Nephron progenitor cell (in vitro differentiated cells): Measurements from ENCODE around the gene CCDC150.

ENCODE experiments used
- DNase-seq: peaks from one replicate; pipeline ENCODE4 v3.0.0; 2021
- H3K27ac Mint-ChIP-seq: 2 replicates; pipeline ENCODE4 v1.8.0; 2021; ENCODE audit warnings: mild to moderate bottlenecking, moderate library complexity, mixed read lengths
- H3K27me3 Mint-ChIP-seq: 2 replicates; pipeline ENCODE4 v1.8.0; 2021; ENCODE audit warnings: mild to moderate bottlenecking, low read depth, mixed read lengths; ENCODE audit not compliant: poor library complexity
- H3K36me3 Mint-ChIP-seq: 2 replicates; pipeline ENCODE4 v1.8.0; 2021; ENCODE audit warnings: low read depth, mixed read lengths
- H3K4me1 Mint-ChIP-seq: 2 replicates; pipeline ENCODE4 v1.8.0; 2021; ENCODE audit warnings: mixed read lengths
- H3K4me3 Mint-ChIP-seq: 2 replicates; pipeline ENCODE4 v1.8.0; 2021; ENCODE audit warnings: mild to moderate bottlenecking, moderate library complexity, mixed read lengths
- H3K9me3 Mint-ChIP-seq: 2 replicates; pipeline ENCODE4 v1.8.0; 2021; ENCODE audit warnings: mild to moderate bottlenecking, moderate library complexity, mixed read lengths
- CTCF ChIP-seq: fragments of 200-600 bp; sonication (generic); IDR thresholded peaks from 2 replicates; pipeline ENCODE4 v1.5.0; 2021; ENCODE audit warnings: antibody characterized with exemption

The CCDC150 gene

GRCh38 chr2:196718419-196719109 is 79.0 kb downstream of the CCDC150 start:
- H3K27ac Mint-ChIP-seq = peak overlapping the region; percentile 95
- H3K4me1 Mint-ChIP-seq = peaks cover 18% of the 10 kb centered on the region
- peaks cover 31% of the 10 kb centered on the region for H3K36me3 Mint-ChIP-seq
- no peaks in the 10 kb centered on the region for H3K27me3 Mint-ChIP-seq
- peak overlapping the region; percentile 28 for H3K4me3 Mint-ChIP-seq
- H3K9me3 Mint-ChIP-seq = no peaks in the 10 kb centered on the region
- DNase-seq = no peak
- TF ChIP-seq CTCF = no peak

GRCh38 chr2:196719110-196719872 is 79.8 kb downstream of the CCDC150 start:
- H3K9me3 Mint-ChIP-seq = no peaks in the 10 kb centered on the region
- peaks cover 37% of the 10 kb centered on the region for H3K36me3 Mint-ChIP-seq
- no peaks in the 10 kb centered on the region for H3K27me3 Mint-ChIP-seq
- H3K4me3 Mint-ChIP-seq = peak overlapping the region; percentile 28
- DNase-seq = peak; percentile 47
- H3K4me1 Mint-ChIP-seq = peaks cover 18% of the 10 kb centered on the region
- TF ChIP-seq CTCF = peak; percentile 10
- peak overlapping the region; percentile 95 for H3K27ac Mint-ChIP-seq

GRCh38 chr2:196723571-196723970 is 84.1 kb downstream of the CCDC150 start:
- no peak overlapping the region for H3K4me3 Mint-ChIP-seq

GRCh38 chr2:196725218-196725617 is 85.7 kb downstream of the CCDC150 start:
- no peak for TF ChIP-seq CTCF
- H3K9me3 Mint-ChIP-seq = no peaks in the 10 kb centered on the region
- H3K27me3 Mint-ChIP-seq = no peaks in the 10 kb centered on the region
- no peak overlapping the region for H3K4me3 Mint-ChIP-seq
- DNase-seq = no peak
- H3K36me3 Mint-ChIP-seq = peaks cover 52% of the 10 kb centered on the region
- no peak overlapping the region for H3K27ac Mint-ChIP-seq
- H3K4me1 Mint-ChIP-seq = no peaks in the 10 kb centered on the region

More at GRCh38 chr2:196723571-196723970, 84.1 kb downstream of the CCDC150 start:
- DNase-seq = no peak
- no peak overlapping the region for H3K27ac Mint-ChIP-seq
- H3K9me3 Mint-ChIP-seq = no peaks in the 10 kb centered on the region
- peaks cover 47% of the 10 kb centered on the region for H3K36me3 Mint-ChIP-seq
- peaks cover 12% of the 10 kb centered on the region for H3K4me1 Mint-ChIP-seq
- no peaks in the 10 kb centered on the region for H3K27me3 Mint-ChIP-seq
- no peak for TF ChIP-seq CTCF

GRCh38 chr2:196725882-196726281 is 86.4 kb downstream of the CCDC150 start:
- no peak for TF ChIP-seq CTCF
- no peak for DNase-seq
- Mint-ChIP-seq H3K27me3 (no peaks in the 10 kb centered on the region), H3K36me3 (peaks cover 58% of the 10 kb centered on the region), H3K9me3 (no peaks in the 10 kb centered on the region), H3K27ac (peak overlapping the region; percentile 8), H3K4me3 (no peak overlapping the region), H3K4me1 (no peaks in the 10 kb centered on the region)
